Measurements from ENCODE around the gene SUMO2. TPM values are rescaled to one million over a fixed set of nuclear protein-coding genes. Genes with fewer than 3 reads are reported as not detected.
A peak's percentile ranks its signal among the peaks of the same experiment; 100 is the strongest.

Gene SUMO2
- total and polyA plus RNA-seq, 2 experiments from 2014 or later: 70.8 to 465 TPM

- Histone ChIP-seq H3K9ac (no peak overlapping the region), H3K4me2 (ENCODE audit: unreplicated experiment) (no peak overlapping the region), H3K9me3 (ENCODE audit: low read depth) (no peaks in the 10 kb centered on the region), H4K20me1 (ENCODE audit: insufficient read depth) (no peaks in the 10 kb centered on the region), H3F3A (ENCODE audit: insufficient read depth) (no peaks in the 10 kb centered on the region), H3K36me3 (ENCODE audit: low read depth) (no peaks in the 10 kb centered on the region), H3K9me2 (ENCODE audit: insufficient read depth) (no peaks in the 10 kb centered on the region), H3K4me1 (ENCODE audit: insufficient read depth) (no peaks in the 10 kb centered on the region), H3K27me3 (replicated peaks; ENCODE audit: insufficient read depth) (no peaks in the 10 kb centered on the region), H3K4me3 (no peak overlapping the region), H2AFZ (no peak overlapping the region), H3K27ac (no peak overlapping the region), H3K79me2 (ENCODE audit: insufficient read depth) (0 out of 2 replicates have a peak, but pooled peaks cover 10% of the 10 kb centered on the region)
- TF ChIP-seq EZH2 (IDR thresholded peaks at IDR 0.05; ENCODE audit: insufficient read depth, poor library complexity, severe bottlenecking) (no peak), EZH2phosphoT487 (IDR thresholded peaks at IDR 0.05; ENCODE audit: insufficient read depth, low read depth) (no peak)
- no peak for DNase-seq
- WGBS, 2 experiments (ENCODE audit: low coverage in 1 of 2, low lambda C conversion rate in 2 of 2, missing lambda C conversion rate in 2 of 2): 98% methylated on average over 8 of the region's 8 CpGs
- in situ Hi-C loops (cut with MboI): no loop called here
Measured at GRCh38 chr17:75126954-75127353, 55.8 kb downstream of the SUMO2 start.

DNA sequence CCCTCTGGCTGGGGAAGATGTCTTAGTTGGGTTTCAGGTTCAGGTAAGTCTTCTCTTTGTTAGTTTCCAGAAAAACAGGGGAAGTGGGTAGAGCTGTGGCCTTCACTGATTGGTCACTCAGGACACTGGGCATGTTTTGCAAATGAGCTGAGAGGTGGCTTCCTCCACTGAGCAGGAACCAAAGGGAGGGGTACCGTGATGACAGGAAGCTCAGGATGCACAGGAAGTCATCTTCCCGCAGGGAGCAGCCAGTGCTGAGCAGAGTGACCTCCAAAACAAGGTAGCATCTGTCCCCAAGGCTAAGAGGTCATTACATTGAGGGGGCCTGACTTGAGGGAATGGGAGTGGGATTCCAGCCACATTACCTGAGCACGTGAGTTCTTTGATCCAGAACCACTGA lies 56.8 kb downstream of the SUMO2 start:
- H3K4me1 ChIP-seq (ENCODE audit: insufficient read depth): no peaks in the 10 kb centered on the region
- no peaks in the 10 kb centered on the region for H3K36me3 ChIP-seq (ENCODE audit: low read depth)
- no peak overlapping the region for H3K9ac ChIP-seq
- no peaks in the 10 kb centered on the region for H4K20me1 ChIP-seq (ENCODE audit: insufficient read depth)
- H3F3A ChIP-seq (ENCODE audit: insufficient read depth): no peaks in the 10 kb centered on the region
- no peak overlapping the region for H3K4me2 ChIP-seq (ENCODE audit: unreplicated experiment)
- in situ Hi-C loops (cut with MboI): no loop called here
- no peak for TF ChIP-seq EZH2phosphoT487 (IDR thresholded peaks at IDR 0.05; ENCODE audit: insufficient read depth, low read depth)
- no peak for TF ChIP-seq EZH2 (IDR thresholded peaks at IDR 0.05; ENCODE audit: insufficient read depth, poor library complexity, severe bottlenecking)
- no peak for DNase-seq
- no peak overlapping the region for H3K4me3 ChIP-seq
- H3K9me2 ChIP-seq (ENCODE audit: insufficient read depth): no peaks in the 10 kb centered on the region
- H2AFZ ChIP-seq: no peak overlapping the region
- 0 out of 2 replicates have a peak, but pooled peaks cover 10% of the 10 kb centered on the region for H3K79me2 ChIP-seq (ENCODE audit: insufficient read depth)
- H3K9me3 ChIP-seq (ENCODE audit: low read depth): no peaks in the 10 kb centered on the region
- H3K27ac ChIP-seq: no peak overlapping the region
- no peaks in the 10 kb centered on the region for H3K27me3 ChIP-seq (replicated peaks; ENCODE audit: insufficient read depth)
- 75 to 77% methylated on average over 3 of the region's 3 CpGs for WGBS, 2 experiments (ENCODE audit: low coverage in 1 of 2, low lambda C conversion rate in 2 of 2, missing lambda C conversion rate in 2 of 2)

DNA sequence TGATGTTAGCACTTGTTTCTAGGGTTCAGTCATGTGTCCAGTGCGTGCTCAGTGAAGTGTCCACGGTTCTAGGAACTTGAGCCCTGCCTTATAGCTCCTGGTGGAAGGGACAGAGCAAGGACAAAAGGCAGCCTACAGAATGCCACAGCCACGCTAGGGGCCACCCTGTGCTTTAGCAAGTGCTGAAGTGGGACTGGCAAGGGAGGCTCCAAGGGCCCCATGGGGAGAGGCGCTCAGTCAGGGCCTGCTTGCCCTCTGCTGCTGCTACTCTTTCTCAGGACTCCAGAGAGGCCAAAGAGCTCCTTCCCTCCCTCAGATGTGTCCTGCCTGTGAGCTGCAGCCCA lies 58.0 kb downstream of the SUMO2 start:
- H4K20me1 ChIP-seq (ENCODE audit: insufficient read depth): no peaks in the 10 kb centered on the region
- WGBS, 2 experiments (ENCODE audit: low coverage in 1 of 2, low lambda C conversion rate in 2 of 2, missing lambda C conversion rate in 2 of 2): 83 to 88% methylated on average over 4 of the region's 4 CpGs
- H3K4me1 ChIP-seq (ENCODE audit: insufficient read depth): no peaks in the 10 kb centered on the region
- no peak overlapping the region for H3K27ac ChIP-seq
- TF ChIP-seq EZH2phosphoT487 (IDR thresholded peaks at IDR 0.05; ENCODE audit: insufficient read depth, low read depth): no peak
- no peak for TF ChIP-seq EZH2 (IDR thresholded peaks at IDR 0.05; ENCODE audit: insufficient read depth, poor library complexity, severe bottlenecking)
- H3K9me3 ChIP-seq (ENCODE audit: low read depth): no peaks in the 10 kb centered on the region
- H3K9ac ChIP-seq: no peak overlapping the region
- no peaks in the 10 kb centered on the region for H3K79me2 ChIP-seq (ENCODE audit: insufficient read depth)
- H3K9me2 ChIP-seq (ENCODE audit: insufficient read depth): no peaks in the 10 kb centered on the region
- H3K4me3 ChIP-seq: no peak overlapping the region
- no peaks in the 10 kb centered on the region for H3K27me3 ChIP-seq (replicated peaks; ENCODE audit: insufficient read depth)
- no peak overlapping the region for H3K4me2 ChIP-seq (ENCODE audit: unreplicated experiment)
- H3K36me3 ChIP-seq (ENCODE audit: low read depth): no peaks in the 10 kb centered on the region
- no peak for DNase-seq
- no peak overlapping the region for H2AFZ ChIP-seq
- no peaks in the 10 kb centered on the region for H3F3A ChIP-seq (ENCODE audit: insufficient read depth)
- in situ Hi-C loops (cut with MboI): no loop called here

DNA sequence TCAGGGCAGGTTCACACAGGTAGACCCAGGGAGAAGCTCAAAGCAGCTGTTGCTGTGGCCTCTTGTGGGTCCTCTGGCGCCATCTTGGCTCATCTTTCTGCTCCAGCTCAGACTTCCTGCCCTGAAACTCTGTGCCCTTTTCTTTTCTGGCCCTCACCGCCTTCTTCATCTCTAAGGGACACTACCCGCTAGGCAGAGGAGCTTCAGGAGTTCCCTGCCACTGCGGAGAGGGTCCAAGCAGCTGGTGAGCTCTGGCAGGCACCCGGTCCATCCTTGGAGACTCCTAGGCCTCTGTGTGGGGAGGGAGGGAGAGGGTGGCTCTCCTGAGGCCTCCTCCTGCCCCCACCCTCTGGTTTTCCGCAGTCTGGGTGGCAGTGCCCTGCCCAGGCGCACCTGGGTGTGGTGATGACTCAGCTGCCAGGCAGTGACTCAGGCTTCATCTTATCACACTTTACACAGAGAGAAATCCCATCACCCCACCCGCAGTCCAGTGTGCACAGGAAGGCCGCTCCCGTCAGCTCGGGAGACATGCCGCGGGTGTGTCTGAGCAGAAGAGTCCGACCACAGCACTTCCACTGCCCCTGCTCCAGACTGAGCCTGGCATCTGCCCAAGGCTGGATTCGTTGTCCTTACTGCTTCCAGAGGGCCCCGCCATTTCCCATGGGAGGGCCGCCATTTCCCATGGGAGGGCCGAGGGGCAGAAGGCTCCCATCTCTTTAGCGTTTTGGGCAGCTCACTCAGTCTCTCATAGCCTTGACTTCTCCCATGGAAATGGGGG lies 58.5 kb downstream of the SUMO2 start:
- DNase-seq: peak; percentile 18
- no peaks in the 10 kb centered on the region for H3K9me3 ChIP-seq (ENCODE audit: low read depth)

More for the DNA sequence above, 58.5 kb downstream of the SUMO2 start:
- Histone ChIP-seq H3F3A (ENCODE audit: insufficient read depth) (no peaks in the 10 kb centered on the region), H3K9ac (no peak overlapping the region), H2AFZ (no peak overlapping the region), H3K27me3 (replicated peaks; ENCODE audit: insufficient read depth) (no peaks in the 10 kb centered on the region), H3K4me2 (ENCODE audit: unreplicated experiment) (no peak overlapping the region), H3K4me1 (ENCODE audit: insufficient read depth) (no peaks in the 10 kb centered on the region), H3K9me2 (ENCODE audit: insufficient read depth) (no peaks in the 10 kb centered on the region), H3K4me3 (no peak overlapping the region), H4K20me1 (ENCODE audit: insufficient read depth) (no peaks in the 10 kb centered on the region), H3K79me2 (ENCODE audit: insufficient read depth) (no peaks in the 10 kb centered on the region), H3K36me3 (ENCODE audit: low read depth) (no peaks in the 10 kb centered on the region), H3K27ac (no peak overlapping the region)
- WGBS, 2 experiments (ENCODE audit: low coverage in 1 of 2, low lambda C conversion rate in 2 of 2, missing lambda C conversion rate in 2 of 2): 90 to 92% methylated on average over 19 of the region's 19 CpGs
- TF ChIP-seq EZH2 (IDR thresholded peaks at IDR 0.05; ENCODE audit: insufficient read depth, poor library complexity, severe bottlenecking) (no peak), EZH2phosphoT487 (IDR thresholded peaks at IDR 0.05; ENCODE audit: insufficient read depth, low read depth) (no peak)
- in situ Hi-C loops (cut with MboI): no loop called here
